ENCODE measurements around the gene TTI1. TPM values are rescaled to one million over a fixed set of nuclear protein-coding genes. Genes with fewer than 3 reads are reported as not detected.

Gene TTI1
- total and polyA plus RNA-seq, 2 donors (not counting 1 experiment from before 2014, with no cell fraction given): 13.9 to 33.9 TPM

- DNase-seq (no peak), ATAC-seq (ENCODE audit: low read depth) (no peak)
- no peak overlapping the region for H3K4me3 Mint-ChIP-seq
- H3K4me1 Mint-ChIP-seq: peaks cover 9% of the 10 kb centered on the region
- peaks cover 6% of the 10 kb centered on the region for H4K20me1 ChIP-seq (ENCODE audit: control insufficient read depth, insufficient read depth, low read length, poor library complexity, severe bottlenecking)
- H3K4me1 ChIP-seq (ENCODE audit: control insufficient read depth in 2 of 2, insufficient read depth in 2 of 2, low read length in 2 of 2): peaks cover 7% of the 10 kb centered on the region in 2 donors
- H3K27ac ChIP-seq (ENCODE audit: low read length in 2 of 2): no peak overlapping the region
- no peak overlapping the region for H2AFZ ChIP-seq (ENCODE audit: insufficient read depth, low read depth, low read length, poor library complexity, severe bottlenecking)
- TF ChIP-seq EZH2 (IDR thresholded peaks at IDR 0.05; ENCODE audit: borderline replicate concordance, insufficient read depth, low read depth, low read length, poor library complexity, severe bottlenecking) (no peak), CTCF (IDR thresholded peaks at IDR 0.05) (no peak)
- no peak overlapping the region for H3K4me2 ChIP-seq (replicated peaks; ENCODE audit: low read depth, low read length, poor library complexity, severe bottlenecking)
- no peaks in the 10 kb centered on the region for H3K79me2 ChIP-seq (ENCODE audit: control insufficient read depth, insufficient read depth, low read length)
- H3K9ac ChIP-seq (ENCODE audit: low read length): no peak overlapping the region
- POLR2A ChIA-PET: no interaction called here
- peaks cover 4 to 83% of the 10 kb centered on the region in 2 experiments for H3K36me3 ChIP-seq (replicated peaks in 1 of 2; ENCODE audit: control extremely low read depth in 1 of 2, control insufficient read depth in 1 of 2, extremely low read depth in 1 of 2, insufficient read depth in 2 of 2, low read length in 1 of 2)
- CTCF ChIA-PET: interaction anchor here (1.0 to 5.6 kb wide), 5 partner anchors 9 to 800 kb away, joined by 3 to 87 read pairs (median 4); no protein-coding TSS in a partner anchor
- H3K4me3 ChIP-seq (ENCODE audit: control extremely low read depth in 1 of 5, extremely low read depth in 1 of 5, insufficient read depth in 1 of 5, low read depth in 2 of 5, low read length in 4 of 5): no peak overlapping the region
- 90% methylated on average over 7 of the region's 9 CpGs for WGBS (ENCODE audit: insufficient coverage)
- no peaks in the 10 kb centered on the region for H3K27me3 Mint-ChIP-seq
- no peak overlapping the region for H3K27ac Mint-ChIP-seq
- H3K9me3 Mint-ChIP-seq (ENCODE audit: insufficient read depth): no peaks in the 10 kb centered on the region
- H3K27me3 ChIP-seq (replicated peaks in 1 of 4; ENCODE audit: control extremely low read depth in 1 of 4, control insufficient read depth in 3 of 4, insufficient read depth in 4 of 4, low read length in 3 of 4): no peaks in the 10 kb centered on the region
- H3K9me3 ChIP-seq (ENCODE audit: control extremely low read depth in 1 of 3, control insufficient read depth in 2 of 3, insufficient read depth in 1 of 3, low read length in 2 of 3): no peaks in the 10 kb centered on the region
- intact Hi-C loops (cut with micrococcal nuclease): loop anchor here (10.0 kb wide), 1 partner anchor 801 kb away; no protein-coding TSS in a partner anchor
Observed at GRCh38 chr20:37995856-37996605, 37.2 kb downstream of the TTI1 start.

- ATAC-seq (ENCODE audit: low read depth): no peak
- H3K4me3 ChIP-seq (ENCODE audit: control extremely low read depth in 1 of 5, extremely low read depth in 1 of 5, insufficient read depth in 1 of 5, low read depth in 2 of 5, low read length in 4 of 5): no peak overlapping the region
- H4K20me1 ChIP-seq (ENCODE audit: control insufficient read depth, insufficient read depth, low read length, poor library complexity, severe bottlenecking): peaks cover 6% of the 10 kb centered on the region
- H3K27ac ChIP-seq (ENCODE audit: low read length in 2 of 2): no peak overlapping the region
- Mint-ChIP-seq H3K9me3 (ENCODE audit: insufficient read depth) (no peaks in the 10 kb centered on the region), H3K27me3 (no peaks in the 10 kb centered on the region), H3K4me3 (no peak overlapping the region), H3K27ac (no peak overlapping the region), H3K4me1 (peaks cover 18% of the 10 kb centered on the region)
- no peak for DNase-seq
- TF ChIP-seq EZH2 (IDR thresholded peaks at IDR 0.05; ENCODE audit: borderline replicate concordance, insufficient read depth, low read depth, low read length, poor library complexity, severe bottlenecking) (no peak), CTCF (IDR thresholded peaks at IDR 0.05) (no peak)
- POLR2A ChIA-PET: no interaction called here
- intact Hi-C loops (cut with micrococcal nuclease): loop anchor here (5.0 to 10.0 kb wide), 2 partner anchors 237 to 800 kb away; no protein-coding TSS in a partner anchor
- H3K9me3 ChIP-seq (ENCODE audit: control extremely low read depth in 1 of 3, control insufficient read depth in 2 of 3, insufficient read depth in 1 of 3, low read length in 2 of 3): no peaks in the 10 kb centered on the region
- H3K79me2 ChIP-seq (ENCODE audit: control insufficient read depth, insufficient read depth, low read length): no peaks in the 10 kb centered on the region
- H3K4me2 ChIP-seq (replicated peaks; ENCODE audit: low read depth, low read length, poor library complexity, severe bottlenecking): no peak overlapping the region
- H3K9ac ChIP-seq (ENCODE audit: low read length): no peak overlapping the region
- H3K4me1 ChIP-seq (ENCODE audit: control insufficient read depth in 2 of 2, insufficient read depth in 2 of 2, low read length in 2 of 2): peaks cover 13 to 18% of the 10 kb centered on the region in 2 donors
- CTCF ChIA-PET: interaction anchor here (0.7 to 5.6 kb wide), 6 partner anchors 11 to 518 kb away, joined by 3 to 87 read pairs (median 4); no protein-coding TSS in a partner anchor
- no peaks in the 10 kb centered on the region for H3K27me3 ChIP-seq (replicated peaks in 1 of 4; ENCODE audit: control extremely low read depth in 1 of 4, control insufficient read depth in 3 of 4, insufficient read depth in 4 of 4, low read length in 3 of 4)
- H2AFZ ChIP-seq (ENCODE audit: insufficient read depth, low read depth, low read length, poor library complexity, severe bottlenecking): no peak overlapping the region
- peaks cover 4 to 71% of the 10 kb centered on the region in 2 experiments for H3K36me3 ChIP-seq (replicated peaks in 1 of 2; ENCODE audit: control extremely low read depth in 1 of 2, control insufficient read depth in 1 of 2, extremely low read depth in 1 of 2, insufficient read depth in 2 of 2, low read length in 1 of 2)
- 98% methylated on average over 4 of the region's 4 CpGs for WGBS (ENCODE audit: insufficient coverage)
Observed at GRCh38 chr20:37994512-37994911, 38.7 kb downstream of the TTI1 start.

Data from B cell (primary cell).